MM.1S (cell line): Measurements from ENCODE around the gene IFT122.

Source experiments
- DNase-seq: peaks from one replicate; pipeline ENCODE4 v3.0.0-alpha.2; 2015
- H2AFZ ChIP-seq: fragments of 300-600 bp; sonication (generic); 2 replicates; pipeline ENCODE4 v1.6.0; 2016; ENCODE audit warnings: antibody characterized with exemption, low read length
- H3F3A ChIP-seq: fragments of 300-600 bp; sonication (generic); 2 replicates; pipeline ENCODE4 v1.6.1; 2016; ENCODE audit warnings: mild to moderate bottlenecking, antibody characterized with exemption, low read length, moderate library complexity, mixed read lengths; ENCODE audit not compliant: insufficient read depth
- H3K27ac ChIP-seq: fragments of 300-600 bp; sonication (generic); 2 replicates; pipeline ENCODE4 v1.5.1; 2016; ENCODE audit warnings: mild to moderate bottlenecking, low read length
- H3K27me3 ChIP-seq: fragments of 300-600 bp; sonication (generic); replicated peaks from 2 replicates; pipeline ENCODE4 v1.6.0; 2016; ENCODE audit warnings: low read length; ENCODE audit not compliant: insufficient read depth
- H3K36me3 ChIP-seq: fragments of 300-600 bp; sonication (generic); replicated peaks from 2 replicates; pipeline ENCODE4 v1.6.1; 2016; ENCODE audit warnings: mild to moderate bottlenecking, low read length, mixed read lengths; ENCODE audit not compliant: insufficient read depth
- H3K4me1 ChIP-seq: fragments of 300-600 bp; sonication (generic); 2 replicates; pipeline ENCODE4 v1.6.1; 2016; ENCODE audit warnings: low read length, mixed read lengths
- H3K4me2 ChIP-seq: fragments of 300-600 bp; sonication (generic); 2 replicates; pipeline ENCODE4 v1.6.0; 2016; ENCODE audit warnings: low read depth, low read length
- H3K4me3 ChIP-seq: fragments of 300-600 bp; sonication (generic); 2 replicates; pipeline ENCODE4 v1.5.1; 2016; ENCODE audit warnings: low read length, mixed read lengths
- H3K79me2 ChIP-seq: fragments of 300-600 bp; sonication (generic); 2 replicates; pipeline ENCODE4 v1.6.1; 2016; ENCODE audit warnings: mixed run types, low read length, mixed read lengths
- H3K9ac ChIP-seq: fragments of 300-600 bp; sonication (generic); 2 replicates; pipeline ENCODE4 v1.6.1; 2016; ENCODE audit warnings: low read length, mixed read lengths
- H3K9me2 ChIP-seq: fragments of 300-600 bp; sonication (generic); replicated peaks from 2 replicates; pipeline ENCODE4 v1.6.1; 2016; ENCODE audit warnings: mild to moderate bottlenecking, low read length, mixed read lengths; ENCODE audit not compliant: insufficient read depth
- H3K9me3 ChIP-seq: fragments of 300-600 bp; sonication (generic); replicated peaks from 2 replicates; pipeline ENCODE4 v1.6.1; 2016; ENCODE audit warnings: mild to moderate bottlenecking, low read length, mixed read lengths; ENCODE audit not compliant: insufficient read depth
- H4K20me1 ChIP-seq: fragments of 300-600 bp; sonication (generic); 2 replicates; pipeline ENCODE4 v1.6.1; 2016; ENCODE audit warnings: mild to moderate bottlenecking, low read length, moderate library complexity, mixed read lengths; ENCODE audit not compliant: insufficient read depth
- CTCF ChIP-seq: fragments of 300-600 bp; sonication (generic); IDR thresholded peaks from 2 replicates; pipeline ENCODE4 v1.5.1; 2016; ENCODE audit warnings: antibody characterized with exemption, low read length, mixed read lengths
- EZH2 ChIP-seq: fragments of 300-600 bp; sonication (generic); optimal IDR thresholded peaks from 2 replicates; pipeline ENCODE3; 2017; ENCODE audit warnings: low read depth, mild to moderate bottlenecking, antibody characterized with exemption, low read length, mixed read lengths
- EZH2phosphoT487 ChIP-seq: fragments of 300-600 bp; sonication (generic); IDR thresholded peaks from 2 replicates; pipeline ENCODE4 v1.6.1; 2018; ENCODE audit warnings: antibody characterized with exemption, low read length

Gene IFT122

GRCh38 chr3:129563850-129564535 is 124.0 kb downstream of the IFT122 start:
- Histone ChIP-seq H3K4me1 (peaks cover 2% of the 10 kb centered on the region), H4K20me1 (no peaks in the 10 kb centered on the region), H3K36me3 (no peaks in the 10 kb centered on the region), H3K79me2 (no peaks in the 10 kb centered on the region), H3K9me2 (no peaks in the 10 kb centered on the region), H3K27me3 (no peaks in the 10 kb centered on the region), H3K27ac (no peak overlapping the region), H3K9ac (no peak overlapping the region), H3K9me3 (no peaks in the 10 kb centered on the region), H3K4me3 (no peak overlapping the region), H3F3A (no peaks in the 10 kb centered on the region), H2AFZ (no peak overlapping the region), H3K4me2 (no peak overlapping the region)
- DNase-seq, result no peak
- TF ChIP-seq EZH2 (no peak), CTCF (no peak), EZH2phosphoT487 (no peak)

- Histone ChIP-seq H3K9me3 (no peaks in the 10 kb centered on the region), H3K4me1 (no peaks in the 10 kb centered on the region), H3K9ac (no peak overlapping the region), H3F3A (no peaks in the 10 kb centered on the region), H3K79me2 (no peaks in the 10 kb centered on the region), H4K20me1 (no peaks in the 10 kb centered on the region), H3K27ac (no peak overlapping the region), H3K36me3 (no peaks in the 10 kb centered on the region), H3K4me3 (no peak overlapping the region), H3K27me3 (no peaks in the 10 kb centered on the region), H3K9me2 (no peaks in the 10 kb centered on the region), H2AFZ (no peak overlapping the region), H3K4me2 (no peak overlapping the region)
- TF ChIP-seq CTCF (no peak), EZH2 (no peak), EZH2phosphoT487 (no peak)
- DNase-seq, result no peak
Observed at GRCh38 chr3:129564981-129565644, 125.1 kb downstream of the IFT122 start.

DNA sequence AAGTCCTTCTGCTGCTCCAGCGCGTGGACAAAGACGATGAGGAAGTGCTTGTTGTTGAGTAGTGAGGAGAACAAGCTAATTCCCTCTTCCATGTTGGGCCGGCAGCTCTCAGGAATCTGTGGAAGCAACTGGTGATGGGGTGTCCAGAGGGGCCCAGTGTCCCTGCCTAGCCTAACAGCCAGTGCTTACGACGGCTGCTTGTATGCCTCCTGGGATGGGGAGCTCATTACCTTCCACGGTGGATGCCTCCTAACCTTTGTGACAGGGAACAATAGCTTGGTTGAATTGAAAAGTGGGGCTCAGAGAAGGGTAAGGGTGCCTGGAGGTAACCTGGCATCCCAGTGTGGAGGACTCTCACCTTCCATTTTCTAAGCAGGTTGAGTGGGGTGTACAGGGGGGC is 125.9 kb downstream of the IFT122 start:
- H4K20me1 ChIP-seq, result no peaks in the 10 kb centered on the region
- H3K9me3 ChIP-seq, result no peaks in the 10 kb centered on the region
- TF ChIP-seq EZH2phosphoT487 (no peak), EZH2 (no peak), CTCF (no peak)

More for the DNA sequence above, 125.9 kb downstream of the IFT122 start:
- no peaks in the 10 kb centered on the region for H3F3A ChIP-seq
- no peaks in the 10 kb centered on the region for H3K9me2 ChIP-seq
- DNase-seq, result no peak
- H3K4me3 ChIP-seq, result no peak overlapping the region
- no peak overlapping the region for H3K4me2 ChIP-seq
- H3K27me3 ChIP-seq, result no peaks in the 10 kb centered on the region
- no peaks in the 10 kb centered on the region for H3K79me2 ChIP-seq
- H3K4me1 ChIP-seq, result no peaks in the 10 kb centered on the region
- no peak overlapping the region for H3K27ac ChIP-seq
- H3K36me3 ChIP-seq, result no peaks in the 10 kb centered on the region
- no peak overlapping the region for H2AFZ ChIP-seq
- H3K9ac ChIP-seq, result no peak overlapping the region
